Activated CD8-positive, alpha-beta memory T cell treated with anti-CD3 and anti-CD28 coated beads, Interleukin-2, amount 50 U/mL, for 4 hours (primary cell): ENCODE data around the gene CRTAP.
"Not testable (repeated sequence)": the region's sequence is repeated elsewhere in the genome, so short reads cannot be mapped to it uniquely, and the experiment has no call there.

Source experiments
- DNase-seq: peaks from one replicate; pipeline ENCODE4 v3.0.0-alpha.2; 2020

CRTAP gene

DNA sequence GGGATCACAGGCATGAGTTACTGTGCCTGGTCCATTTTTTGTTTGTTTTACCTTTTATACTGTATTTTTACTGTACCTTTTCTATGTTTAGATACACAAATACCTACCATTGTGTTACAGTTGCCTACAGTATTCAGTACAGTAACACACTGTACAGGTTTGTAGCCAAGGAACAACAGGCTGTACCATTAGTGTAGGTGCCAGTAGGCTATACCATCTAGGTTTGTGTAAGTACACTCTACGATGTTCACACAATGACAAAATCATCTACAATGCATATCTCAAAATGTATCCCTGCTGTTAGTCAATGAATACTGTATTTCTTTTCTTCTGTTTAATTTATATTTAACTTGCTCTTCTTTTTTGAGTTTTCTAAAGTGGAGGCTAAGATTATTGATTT is 67.8 kb downstream of the CRTAP start:
- DNase-seq, result not testable (repeated sequence)

DNA sequence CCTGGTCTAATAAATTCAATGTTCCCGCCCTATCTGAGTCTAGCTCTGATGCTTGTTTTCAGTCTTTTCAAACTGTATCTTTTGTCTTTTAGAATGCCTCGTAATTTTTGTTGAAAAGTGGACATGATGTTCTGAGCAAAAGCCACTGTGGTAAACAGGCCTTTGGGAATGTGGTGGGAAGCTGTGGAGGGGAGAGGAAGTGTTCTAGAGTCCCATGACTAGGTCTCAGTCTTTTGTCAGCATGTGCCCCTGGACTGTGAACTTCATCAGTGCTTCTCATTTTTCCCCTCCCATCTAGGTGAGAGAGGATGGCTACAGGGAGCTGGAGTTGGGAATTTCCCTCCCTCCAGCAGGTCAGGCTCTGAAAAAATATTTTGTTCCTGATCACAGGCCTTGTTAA is 71.0 kb downstream of the CRTAP start:
- no peak for DNase-seq

DNA sequence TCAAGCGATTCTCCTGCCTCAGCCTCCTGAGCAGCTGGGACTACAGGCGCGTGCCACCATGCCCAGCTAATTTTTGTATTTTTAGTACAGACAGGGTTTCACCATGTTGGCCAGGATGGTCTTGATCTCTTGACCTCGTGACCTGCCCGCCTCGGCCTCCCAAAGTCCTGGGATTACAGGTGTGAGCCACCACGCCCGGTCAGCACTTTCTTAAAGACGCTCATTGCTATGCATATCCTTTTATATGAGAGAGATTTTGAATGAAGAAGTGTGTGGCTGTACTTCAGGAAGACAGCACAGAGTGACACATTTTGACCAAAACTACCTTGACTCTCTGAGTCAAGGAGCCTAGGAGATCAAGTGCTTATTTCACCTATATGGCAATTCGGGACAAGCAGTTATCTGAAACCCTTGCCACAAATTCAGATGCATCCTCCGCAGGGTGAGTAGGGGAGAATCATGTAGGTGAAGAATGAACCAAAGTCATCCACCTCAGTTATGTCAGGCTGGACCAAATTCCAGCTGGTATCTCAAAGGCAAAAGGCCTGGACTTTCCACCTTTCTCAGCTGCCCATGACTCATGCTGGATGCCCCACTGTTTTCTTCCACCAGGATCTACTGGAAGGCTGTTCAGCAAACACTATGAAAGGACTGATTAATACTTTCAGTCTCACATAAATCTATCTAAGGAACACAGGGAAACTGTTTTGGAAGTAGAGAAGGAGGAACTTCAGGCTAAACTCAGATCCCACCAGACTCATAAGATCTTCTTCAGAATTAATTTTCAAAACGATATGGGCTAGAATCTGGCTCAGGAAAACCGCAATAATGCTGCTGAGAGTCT is 72.9 kb downstream of the CRTAP start:
- DNase-seq, result no peak

DNA sequence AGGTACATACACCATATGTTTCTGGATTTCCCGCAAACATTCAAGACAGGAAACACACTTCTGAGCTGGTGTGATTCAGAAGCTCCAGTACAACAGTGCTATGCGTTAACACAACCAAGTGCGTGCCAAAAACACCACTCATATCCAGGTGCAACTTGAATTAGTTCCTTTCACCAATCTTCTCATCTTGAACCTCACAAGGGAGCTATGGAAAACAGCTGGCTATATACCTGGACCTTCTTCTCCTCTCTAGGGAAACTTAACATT is 73.5 kb downstream of the CRTAP start:
- no peak for DNase-seq

DNA sequence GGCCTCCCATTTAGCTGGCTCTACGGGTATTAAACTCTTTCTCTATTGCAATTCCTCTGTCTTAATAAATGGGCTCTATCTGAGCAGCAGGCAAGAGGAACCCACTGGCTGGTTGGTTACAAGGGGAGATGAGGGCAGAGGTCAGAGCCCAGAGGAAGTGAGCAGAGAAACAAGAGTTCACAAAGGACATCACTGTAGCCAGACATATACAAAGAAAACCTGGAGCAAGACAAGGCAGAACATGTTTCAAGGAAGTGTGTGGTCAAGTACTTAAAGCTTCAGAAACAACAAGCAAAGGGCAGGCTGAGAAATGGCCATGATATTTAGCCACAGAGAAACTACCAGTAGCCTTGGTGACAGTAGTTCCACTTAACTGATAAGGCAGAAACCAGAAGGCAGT is 80.5 kb downstream of the CRTAP start:
- DNase-seq, result no peak

DNA sequence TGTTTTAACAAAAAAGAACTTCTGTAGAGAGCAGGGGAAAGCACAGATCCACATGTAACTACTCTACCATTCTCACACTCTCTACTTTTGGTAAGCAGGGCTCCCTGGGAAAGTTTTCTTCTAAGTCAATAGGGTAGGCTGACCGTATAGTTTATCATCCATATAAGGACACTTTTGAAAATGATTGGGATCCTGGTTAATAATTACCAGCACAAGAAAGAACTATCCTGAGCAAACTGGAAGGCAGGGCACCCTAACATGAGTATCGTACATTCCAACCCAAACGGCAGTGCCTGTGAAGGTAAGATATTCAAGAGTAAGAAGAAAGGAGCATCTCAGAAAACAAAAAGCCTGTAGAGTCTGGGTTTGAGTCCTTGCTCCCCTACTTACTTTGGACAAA is 82.7 kb downstream of the CRTAP start:
- DNase-seq, result no peak
